GM19238 (cell line): ENCODE data around the gene ROBO1.

Experiments used
- DNase-seq: peaks from one replicate; pipeline ENCODE4 v3.0.0; 2011; ENCODE audit warnings: low spot score; ENCODE audit not compliant: insufficient read length

Gene ROBO1

GRCh38 chr3:78818161-78818985 lies 949.4 kb downstream of the ROBO1 start:
- DNase-seq, result no peak

DNA sequence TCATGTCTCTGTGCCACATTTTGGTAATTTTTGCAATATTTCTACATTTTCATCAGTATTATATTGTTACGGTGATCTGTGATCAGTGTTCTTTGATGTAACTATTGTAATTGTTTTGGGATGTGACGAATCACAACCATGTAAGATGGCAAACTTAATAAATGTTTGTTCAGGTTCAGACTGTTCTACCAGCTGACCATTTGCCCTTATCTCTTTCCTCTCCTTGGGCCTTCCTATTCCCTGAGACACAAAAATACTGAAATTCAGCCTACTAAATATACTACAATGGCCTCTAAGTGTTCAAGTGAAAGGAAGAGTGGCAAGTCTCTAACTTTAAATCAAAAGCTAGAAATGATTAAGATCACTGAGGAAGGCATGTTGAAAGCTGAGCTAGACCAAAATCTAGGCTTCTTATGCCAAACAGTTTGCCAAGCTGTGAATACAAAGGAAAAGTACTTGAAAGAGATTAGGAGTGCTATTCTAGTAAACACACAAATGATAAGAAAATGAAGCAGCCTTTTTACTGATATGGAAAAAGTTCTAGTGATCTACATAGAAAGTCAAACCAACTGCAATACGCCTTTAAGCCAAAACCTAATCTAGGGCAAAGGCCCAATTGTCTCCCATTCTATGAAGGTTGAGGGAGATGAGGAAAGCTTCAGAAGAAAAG lies 952.8 kb downstream of the ROBO1 start:
- no peak for DNase-seq

DNA sequence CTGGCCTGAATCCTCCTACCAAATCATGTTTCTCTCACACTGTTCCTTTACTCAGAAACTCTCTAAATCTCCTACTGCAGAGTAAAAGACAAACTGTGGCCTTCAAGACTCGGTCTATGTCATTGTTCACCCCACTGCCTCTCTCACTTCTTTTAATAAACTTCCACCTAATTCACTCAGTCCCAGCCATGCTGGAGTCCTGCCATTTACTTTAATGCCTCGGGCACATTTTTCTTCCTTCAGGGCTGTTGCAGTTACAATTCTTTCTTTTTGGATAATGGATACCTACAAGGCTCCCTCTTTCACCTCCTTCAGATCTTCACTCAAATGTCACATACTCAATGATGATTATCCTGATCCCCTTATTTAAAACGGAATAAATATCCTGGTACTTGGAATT lies 955.6 kb downstream of the ROBO1 start:
- DNase-seq, result no peak

DNA sequence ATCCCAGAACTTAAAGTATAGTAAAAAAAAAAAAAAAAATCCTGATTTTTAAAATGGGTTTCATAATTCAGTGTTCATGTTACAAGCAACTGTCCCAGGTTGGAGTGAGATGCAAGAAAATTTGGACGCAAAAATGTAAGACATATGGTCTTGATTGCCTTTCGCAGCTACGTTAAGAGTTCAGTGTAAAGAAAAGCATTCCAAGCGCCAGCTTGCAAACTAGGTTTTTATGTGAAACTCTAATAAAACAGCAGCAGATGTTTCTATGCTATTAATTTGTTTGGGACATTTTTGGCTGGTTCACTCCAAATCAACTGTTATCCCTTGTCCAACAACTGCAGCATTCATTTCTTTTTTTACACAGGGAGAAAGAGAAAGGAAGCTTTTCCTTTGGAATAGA lies 957.8 kb downstream of the ROBO1 start:
- no peak for DNase-seq

DNA sequence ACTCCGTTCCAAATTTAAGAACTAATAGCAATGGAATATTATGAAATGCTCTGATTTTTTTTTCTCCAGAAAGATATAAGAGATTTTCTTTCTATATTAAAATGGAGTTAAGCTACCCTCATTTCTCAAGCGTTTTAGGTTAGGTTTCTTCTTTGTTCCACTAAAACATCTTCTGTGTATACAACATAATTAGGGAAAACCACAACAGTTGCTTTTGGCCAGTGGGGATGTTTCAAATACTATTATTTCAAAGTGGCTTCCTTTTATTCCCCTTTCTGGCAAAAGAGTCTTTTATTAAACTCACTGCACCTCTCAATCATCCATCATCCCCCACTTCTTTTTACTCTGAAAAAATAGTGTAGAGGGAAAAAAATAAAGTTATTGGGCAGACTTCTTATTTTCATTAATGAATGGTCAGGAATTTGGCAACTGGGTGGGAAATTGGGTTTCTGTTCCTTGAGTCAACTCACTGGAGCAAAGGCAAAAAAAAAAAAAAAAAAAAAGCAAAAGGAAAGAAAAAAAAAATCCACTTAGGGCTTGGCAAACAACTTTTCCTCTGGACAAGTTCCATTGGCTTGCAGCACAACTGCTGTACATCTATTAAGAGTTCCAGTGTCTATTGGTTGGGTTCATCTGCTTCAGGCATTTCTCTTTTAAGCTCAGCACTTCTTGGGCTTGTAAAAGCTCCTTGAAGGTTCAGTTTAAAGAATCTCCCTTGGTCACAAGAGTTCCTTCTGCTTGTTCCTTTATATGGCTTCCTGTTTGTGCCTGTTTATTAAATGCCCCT lies 963.4 kb downstream of the ROBO1 start:
- DNase-seq, result no peak

DNA sequence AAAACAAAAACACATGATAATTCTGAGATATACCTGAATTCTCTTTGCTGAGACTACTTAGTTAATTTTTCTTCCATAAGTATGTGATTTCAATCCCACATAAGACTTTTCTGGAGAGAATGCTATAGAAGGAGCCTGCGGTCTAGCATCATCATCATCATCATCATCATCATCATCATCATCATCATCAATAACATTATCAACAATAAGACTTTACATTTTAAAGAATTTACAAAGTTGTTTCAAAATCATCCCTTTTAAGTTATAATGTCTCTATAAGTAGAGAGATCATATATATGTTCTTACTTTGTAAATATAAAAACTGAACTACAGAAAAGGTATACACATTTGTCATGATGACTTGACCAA lies 965.3 kb downstream of the ROBO1 start:
- DNase-seq, result no peak

DNA sequence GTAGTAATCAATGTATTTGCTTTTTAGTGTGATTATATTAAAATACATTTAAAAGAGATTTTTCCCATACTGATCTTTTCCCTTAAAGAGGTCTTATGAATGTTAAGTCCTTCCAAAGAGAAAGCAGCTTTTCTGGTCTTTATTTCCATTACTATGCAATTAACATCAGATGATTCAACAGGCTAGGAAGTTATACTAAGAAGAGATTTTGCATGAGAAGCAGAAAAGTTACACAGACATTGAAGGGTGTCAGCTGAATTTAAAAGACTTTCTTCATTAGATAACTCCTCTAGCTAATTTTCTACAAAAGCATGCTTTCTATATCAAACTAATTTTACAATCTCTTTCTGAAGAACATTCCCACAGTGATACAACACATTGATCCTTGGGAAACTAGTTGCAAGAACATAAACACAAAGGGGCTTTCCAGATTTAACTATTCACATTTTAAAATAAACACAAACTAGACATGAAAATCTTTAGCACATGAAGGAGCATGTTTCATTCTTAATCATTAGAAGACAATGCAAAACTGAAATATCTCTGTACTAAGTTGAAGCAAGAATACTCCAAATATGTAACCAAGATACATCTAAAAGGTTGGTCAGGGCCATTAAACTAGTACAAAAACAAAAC lies 965.8 kb downstream of the ROBO1 start:
- DNase-seq, result no peak

DNA sequence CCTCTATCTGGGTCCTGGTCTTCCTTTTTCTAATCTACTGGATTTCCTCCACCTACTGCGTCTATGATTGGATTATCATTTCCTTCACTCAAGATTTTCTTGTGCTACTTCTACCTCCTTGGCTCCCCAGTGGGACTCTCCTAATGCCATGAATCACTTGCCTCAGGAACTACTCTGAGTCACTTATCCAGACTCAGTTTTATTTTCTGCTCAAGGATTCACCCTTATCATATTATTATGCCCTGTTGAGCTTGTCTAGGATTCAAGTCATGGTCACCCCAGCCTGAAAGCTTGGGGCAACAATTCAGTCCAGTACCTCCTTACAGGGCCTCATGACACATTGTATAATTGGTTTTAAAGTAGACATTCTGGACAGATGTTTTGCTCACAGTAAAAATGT lies 968.1 kb downstream of the ROBO1 start:
- DNase-seq, result no peak

GRCh38 chr3:78798266-78798832 lies 969.4 kb downstream of the ROBO1 start:
- no peak for DNase-seq

DNA sequence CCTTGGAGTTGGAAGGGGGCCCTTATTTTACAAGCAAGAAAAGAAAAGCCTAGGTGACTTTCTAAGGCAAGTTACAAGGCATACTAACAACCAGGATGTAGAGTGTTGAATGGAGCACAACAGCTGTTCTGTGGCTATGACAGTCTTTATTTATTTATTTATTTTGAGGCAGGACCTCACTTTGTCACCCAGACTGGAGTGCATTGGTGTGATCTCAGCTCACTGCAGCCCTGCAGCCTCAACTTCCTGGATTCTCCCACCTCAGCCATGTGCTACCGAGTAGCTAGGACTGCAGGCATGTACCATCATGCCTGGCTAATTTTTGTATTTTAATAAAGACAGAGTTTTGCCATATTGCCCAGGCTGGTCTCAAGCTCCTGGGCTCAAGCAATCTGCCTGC lies 973.4 kb downstream of the ROBO1 start:
- no peak for DNase-seq

GRCh38 chr3:78792733-78793132 lies 975.1 kb downstream of the ROBO1 start:
- no peak for DNase-seq

DNA sequence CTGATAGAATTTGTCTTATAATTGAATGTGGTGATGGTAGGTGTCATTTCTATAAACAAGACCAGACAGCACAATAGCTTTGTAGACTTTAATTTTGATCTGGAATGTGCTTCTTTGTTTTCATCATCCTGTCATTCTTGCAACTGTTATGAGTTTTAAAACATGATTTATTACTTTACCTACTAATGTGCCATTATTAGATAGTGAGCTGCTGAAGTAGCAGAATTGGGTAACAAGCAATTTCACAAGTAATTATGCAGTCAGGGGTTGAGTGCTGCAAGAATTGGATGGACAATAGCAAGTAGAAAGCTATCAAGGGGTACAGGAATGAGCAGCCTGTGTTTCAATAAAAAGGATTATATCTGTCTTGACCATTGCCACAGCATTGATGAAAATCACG lies 975.6 kb downstream of the ROBO1 start:
- no peak for DNase-seq

GRCh38 chr3:78791753-78792152 lies 976.0 kb downstream of the ROBO1 start:
- DNase-seq, result no peak

GRCh38 chr3:78788839-78789238 lies 979.0 kb downstream of the ROBO1 start:
- DNase-seq, result no peak

DNA sequence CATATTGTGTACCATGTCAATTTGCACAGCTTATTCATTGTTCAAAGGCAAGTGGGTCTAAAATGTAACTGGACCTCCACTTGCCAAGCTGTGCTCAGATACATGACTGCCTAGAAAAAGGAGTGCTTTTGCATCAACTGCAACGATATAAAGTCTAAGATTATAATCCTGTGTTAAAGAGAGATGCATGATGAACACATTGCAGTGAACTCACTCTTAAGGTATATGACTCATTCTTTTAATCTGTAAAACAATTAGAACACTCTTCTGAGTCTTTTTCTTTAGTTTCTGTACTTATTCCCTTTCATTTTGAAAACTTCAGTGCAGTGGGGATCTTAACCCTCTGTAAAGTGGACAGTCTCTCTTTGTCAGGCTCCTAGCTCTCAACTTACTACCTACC lies 982.8 kb downstream of the ROBO1 start:
- no peak for DNase-seq

- DNase-seq, result no peak
Measured at GRCh38 chr3:78781351-78781750, 986.4 kb downstream of the ROBO1 start.

GRCh38 chr3:78765671-78766485 lies 1001.9 kb downstream of the ROBO1 start:
- DNase-seq, result no peak

- no peak for DNase-seq
Measured at GRCh38 chr3:78764634-78765033, 1003.2 kb downstream of the ROBO1 start.

- DNase-seq, result no peak
Measured at GRCh38 chr3:78762121-78762520, 1005.7 kb downstream of the ROBO1 start.

DNA sequence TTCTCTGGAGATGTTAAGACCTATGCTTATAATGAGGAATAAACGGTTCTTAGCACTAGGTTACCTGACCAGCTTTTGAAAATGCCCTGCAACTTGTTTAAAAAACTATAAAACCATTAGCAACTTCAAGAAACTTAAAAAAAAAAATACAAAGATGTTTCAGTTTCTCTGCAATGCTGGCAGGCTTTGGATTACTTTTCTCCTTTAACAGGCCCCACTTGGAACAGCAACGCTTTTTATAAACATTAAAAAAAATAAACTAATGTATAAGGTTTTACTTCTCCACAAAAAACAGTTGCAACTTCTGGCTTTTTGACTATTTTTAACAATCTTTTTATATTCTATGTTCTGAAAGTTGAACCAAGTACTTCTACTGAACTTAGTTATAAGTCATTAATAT lies 1006.7 kb downstream of the ROBO1 start:
- DNase-seq, result no peak

DNA sequence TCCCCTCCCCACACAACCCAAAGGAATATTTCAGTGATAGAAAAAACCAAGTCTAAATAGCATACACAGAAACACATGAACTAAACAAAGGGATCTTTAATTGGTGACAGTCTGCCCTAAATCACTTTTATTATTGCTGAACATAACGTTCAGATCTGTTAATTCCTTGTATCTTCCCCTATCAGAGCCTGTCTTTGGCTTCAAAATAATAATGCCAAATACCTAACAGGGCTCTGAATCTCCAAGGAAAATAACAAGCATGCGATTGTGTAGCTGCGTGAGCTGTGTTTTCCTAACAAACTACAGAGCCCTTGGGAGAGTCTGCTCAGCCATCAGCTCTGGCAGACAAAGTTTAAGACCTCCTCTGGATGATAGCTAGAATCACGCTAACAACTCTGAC lies 1010.1 kb downstream of the ROBO1 start:
- no peak for DNase-seq
